22Rv1 (cell line): ENCODE results near the gene SBNO1.
"Not testable (repeated sequence)": the region's sequence is repeated elsewhere in the genome, so short reads cannot be mapped to it uniquely, and the experiment has no call there.

Source experiments
- H3K27ac ChIP-seq: fragments of 450-650 bp; 2 replicates; pipeline ENCODE4 v1.5.1; 2017
- ZFX ChIP-seq: fragments of 450-650 bp; IDR thresholded peaks from 2 replicates; pipeline ENCODE4 v1.6.1; 2017; ENCODE audit warnings: antibody characterized with exemption, borderline replicate concordance
- TF ChIP-seq, protein P1 (sequence below): fragments of 450-650 bp; IDR thresholded peaks from 2 replicates; pipeline ENCODE4 v1.5.1; 2017; ENCODE audit warnings: mild to moderate bottlenecking

SBNO1 gene

DNA sequence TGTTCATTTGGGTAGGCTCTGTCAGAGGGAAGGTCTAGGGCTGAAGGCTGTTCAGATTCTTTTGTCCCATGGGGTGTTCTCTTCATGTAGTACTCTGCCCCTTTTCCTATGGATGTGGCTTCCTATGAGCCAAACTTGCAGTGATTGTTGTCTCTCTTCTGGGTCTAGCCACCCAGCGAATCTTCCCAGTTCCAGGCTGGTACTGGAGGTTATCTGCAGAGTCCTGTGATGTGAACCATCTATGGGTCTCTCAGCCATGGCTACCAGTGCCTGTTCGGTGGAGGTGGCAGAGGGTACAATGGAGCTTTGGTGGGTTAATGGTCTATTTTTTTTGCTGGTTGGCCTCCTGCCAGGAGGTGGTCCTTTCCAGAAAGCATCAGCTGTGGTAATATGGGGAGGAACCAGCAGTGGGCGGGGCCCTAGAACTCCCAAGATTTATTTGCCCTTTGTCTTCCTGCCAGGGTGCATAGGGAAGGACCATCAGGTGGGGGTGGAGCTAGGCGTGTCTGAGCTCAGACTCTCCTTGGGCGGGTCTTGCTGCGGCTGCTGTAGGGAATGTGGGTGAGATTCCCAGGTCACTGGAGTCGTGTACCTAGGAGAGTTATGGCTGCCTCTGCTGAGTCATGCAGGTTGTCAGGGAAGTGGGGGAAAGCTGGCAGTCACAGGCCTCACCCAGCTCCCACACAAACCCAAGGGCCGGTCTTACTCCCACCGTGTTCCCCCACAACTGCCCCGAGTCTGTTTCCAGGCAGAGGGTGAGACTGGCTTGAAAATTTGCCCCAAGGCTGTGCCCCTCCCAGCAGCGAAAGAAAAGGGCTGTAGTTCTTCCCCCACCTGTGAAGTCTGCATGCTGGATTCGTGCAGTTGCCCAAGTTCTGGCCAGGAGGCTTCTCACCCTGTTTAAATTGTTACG lies 113.9 kb downstream of the SBNO1 start:
- peak overlapping the region; percentile 86 for H3K27ac ChIP-seq
- no peak for TF ChIP-seq ZFX
- TF ChIP-seq, protein P1, sequence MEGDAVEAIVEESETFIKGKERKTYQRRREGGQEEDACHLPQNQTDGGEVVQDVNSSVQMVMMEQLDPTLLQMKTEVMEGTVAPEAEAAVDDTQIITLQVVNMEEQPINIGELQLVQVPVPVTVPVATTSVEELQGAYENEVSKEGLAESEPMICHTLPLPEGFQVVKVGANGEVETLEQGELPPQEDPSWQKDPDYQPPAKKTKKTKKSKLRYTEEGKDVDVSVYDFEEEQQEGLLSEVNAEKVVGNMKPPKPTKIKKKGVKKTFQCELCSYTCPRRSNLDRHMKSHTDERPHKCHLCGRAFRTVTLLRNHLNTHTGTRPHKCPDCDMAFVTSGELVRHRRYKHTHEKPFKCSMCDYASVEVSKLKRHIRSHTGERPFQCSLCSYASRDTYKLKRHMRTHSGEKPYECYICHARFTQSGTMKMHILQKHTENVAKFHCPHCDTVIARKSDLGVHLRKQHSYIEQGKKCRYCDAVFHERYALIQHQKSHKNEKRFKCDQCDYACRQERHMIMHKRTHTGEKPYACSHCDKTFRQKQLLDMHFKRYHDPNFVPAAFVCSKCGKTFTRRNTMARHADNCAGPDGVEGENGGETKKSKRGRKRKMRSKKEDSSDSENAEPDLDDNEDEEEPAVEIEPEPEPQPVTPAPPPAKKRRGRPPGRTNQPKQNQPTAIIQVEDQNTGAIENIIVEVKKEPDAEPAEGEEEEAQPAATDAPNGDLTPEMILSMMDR: no peak

DNA sequence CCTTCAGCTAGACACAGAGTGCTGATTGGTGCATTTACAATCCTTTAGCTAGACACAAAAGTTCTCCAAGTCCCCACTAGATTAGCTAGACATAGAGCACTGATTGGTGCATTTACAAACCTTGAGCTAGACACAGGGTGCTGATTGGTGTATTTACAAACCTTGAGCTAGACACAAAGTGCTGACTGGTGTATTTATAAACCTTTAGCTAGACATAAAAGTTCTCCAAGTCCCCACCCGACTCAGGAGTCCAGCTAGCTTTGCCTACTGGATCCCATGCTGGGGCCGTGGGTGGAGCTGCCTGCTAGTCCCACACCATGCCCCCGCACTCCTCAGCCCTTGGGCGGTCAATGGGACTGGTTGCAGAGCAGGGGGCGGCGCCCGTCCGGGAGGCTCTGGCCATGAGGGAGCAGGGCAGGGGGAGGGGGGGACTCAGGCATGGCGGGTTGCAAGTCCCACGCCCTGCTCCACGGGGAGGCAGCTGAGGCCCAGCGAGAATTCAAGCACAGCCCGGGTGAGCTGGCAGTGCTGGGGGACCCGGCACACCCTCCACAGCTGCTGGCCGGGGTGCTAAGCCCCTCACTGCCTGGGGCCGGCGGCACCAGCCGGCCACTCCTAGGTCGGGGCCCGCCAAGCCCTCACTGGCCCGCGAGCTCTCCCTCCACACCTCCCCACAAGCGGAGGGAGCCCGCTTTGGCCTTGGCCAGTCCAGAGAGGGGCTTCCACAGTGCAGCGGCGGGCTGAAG lies 115.5 kb downstream of the SBNO1 start:
- peak overlapping the region; percentile 86; the same call in 1 of the 2 replicates for H3K27ac ChIP-seq

DNA sequence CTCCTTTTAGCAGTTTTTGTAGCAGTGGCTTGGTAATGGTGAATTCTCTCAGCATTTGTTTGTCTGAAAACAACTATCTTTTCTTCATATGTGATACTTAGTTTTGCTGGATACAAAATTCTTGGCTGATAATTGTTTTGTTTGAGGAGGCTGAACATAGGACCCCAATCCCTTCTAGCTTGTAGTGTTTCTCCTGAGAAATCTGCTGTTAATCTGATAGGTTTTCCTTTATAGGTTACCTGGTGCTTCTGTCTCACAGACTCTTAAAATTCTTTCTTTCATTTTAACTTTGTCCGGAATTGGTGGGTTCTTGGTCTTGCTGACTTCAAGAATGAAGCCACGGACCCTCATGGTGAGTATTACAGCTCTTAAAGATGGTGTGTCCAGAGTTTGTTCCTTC lies 116.5 kb downstream of the SBNO1 start:
- H3K27ac ChIP-seq: not testable (repeated sequence)

DNA sequence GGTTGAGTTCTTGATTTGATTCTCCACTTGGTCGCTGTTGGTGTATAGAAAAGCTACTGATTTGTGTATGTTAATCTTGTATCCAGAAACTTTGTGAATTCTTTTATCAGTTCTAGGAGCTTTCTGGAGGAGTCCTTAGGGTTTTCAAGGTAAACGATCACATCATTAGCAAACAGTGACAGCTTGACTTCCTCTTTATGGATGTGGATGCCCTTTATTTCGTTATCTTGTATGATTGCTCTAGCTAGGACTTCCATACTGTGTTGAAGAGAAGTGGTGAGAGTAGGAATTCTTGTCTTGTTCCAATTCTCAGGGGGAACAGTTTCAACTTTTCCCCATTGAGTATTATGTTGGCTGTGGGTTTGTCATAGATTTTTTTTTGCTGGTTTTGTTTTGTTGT lies 119.0 kb downstream of the SBNO1 start:
- no peak for TF ChIP-seq ZFX
- TF ChIP-seq, protein P1: no peak

DNA sequence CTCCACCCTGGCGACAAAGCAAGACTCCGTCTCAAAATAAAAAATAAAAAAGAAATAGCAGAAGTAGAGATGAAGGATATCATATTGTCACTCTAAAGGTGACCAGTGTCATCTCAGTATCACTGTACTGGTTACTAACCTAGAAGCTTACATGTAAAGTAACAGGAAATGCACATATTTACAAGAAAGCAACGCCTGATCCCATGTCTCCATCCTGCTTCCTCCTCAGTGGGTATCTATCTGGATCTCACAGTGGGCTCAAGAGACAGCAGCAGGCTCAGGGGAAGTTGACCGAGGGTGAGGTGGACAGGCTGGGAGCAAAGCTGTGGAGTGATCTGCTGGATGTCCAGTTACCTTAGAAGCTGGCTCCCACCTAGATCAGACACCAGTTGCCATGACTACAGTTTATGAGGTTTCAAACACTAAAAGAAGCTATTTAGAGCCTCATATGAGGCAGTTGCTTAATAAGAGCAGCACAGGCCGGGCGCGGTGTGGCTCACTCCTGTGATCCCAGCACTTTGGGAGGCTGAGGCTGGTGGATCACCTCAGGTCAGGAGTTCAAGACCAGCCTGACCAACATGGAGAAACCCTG lies 120.9 kb downstream of the SBNO1 start:
- no peak for TF ChIP-seq ZFX
- TF ChIP-seq, protein P1: no peak
- H3K27ac ChIP-seq: no peak overlapping the region; the same call in 1 of the 2 replicates

More for the DNA sequence above, 119.0 kb downstream of the SBNO1 start:
- no peak overlapping the region for H3K27ac ChIP-seq

DNA sequence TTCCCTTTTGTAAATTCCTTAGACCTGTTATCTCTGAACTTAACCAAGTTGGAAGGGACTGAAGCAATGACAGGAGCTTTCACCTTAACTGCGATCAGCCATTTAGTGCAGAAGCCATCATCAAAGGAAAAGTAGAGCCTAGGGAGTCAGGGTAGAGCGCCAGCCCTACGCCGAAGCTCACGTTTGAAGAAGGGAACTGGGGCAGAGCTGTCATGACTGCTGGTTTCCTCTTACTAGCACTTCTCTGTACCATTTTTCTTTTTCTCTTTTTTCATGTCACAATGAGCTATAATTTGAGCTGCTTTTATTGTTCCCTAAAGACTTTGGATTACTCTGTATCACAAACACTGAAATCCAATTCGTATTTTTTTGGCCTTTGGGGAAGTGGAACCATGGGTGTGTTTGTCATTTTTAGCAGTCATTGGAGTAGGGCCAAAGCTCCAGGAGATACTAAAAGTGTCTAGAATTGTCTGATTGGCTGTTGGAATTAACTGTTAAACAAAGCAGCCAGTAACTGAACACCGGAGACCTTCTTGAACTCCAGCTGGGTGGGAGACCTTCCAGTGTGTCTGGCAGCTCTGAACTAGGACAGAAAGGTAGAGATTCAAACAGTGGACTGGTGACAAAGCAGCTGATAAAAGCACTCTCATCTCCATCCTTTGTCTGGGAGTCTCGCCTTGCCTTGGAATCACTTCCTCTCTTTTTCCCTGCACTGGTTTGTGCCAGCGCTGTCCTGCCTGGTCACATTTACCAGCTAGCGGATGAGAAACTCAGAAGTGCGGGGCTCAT lies 122.3 kb downstream of the SBNO1 start:
- TF ChIP-seq, protein P1: no peak
- no peak for TF ChIP-seq ZFX
- H3K27ac ChIP-seq: peak overlapping the region; percentile 49
